Esophagus squamous epithelium (tissue), 4 donors: ENCODE data around the gene CCDC82.

Experiments
- POLR2A ChIP-seq, 4 donors: fragments of 450-650 bp; IDR thresholded peaks; one replicate each; pipeline ENCODE4 v1.6.1; 2017; ENCODE audit warnings: antibody characterized with exemption in 4 of 4, mild to moderate bottlenecking in 4 of 4, moderate library complexity in 3 of 4
- TF ChIP-seq, protein P1 (sequence below), 6 experiments: fragments of 450-650 bp in 4 of 6; fragments of 200-600 bp in 2 of 6; sonication (generic) in 2 of 6; IDR thresholded peaks; one replicate each; pipeline ENCODE4 v1.5.1; 2016 to 2019; ENCODE audit warnings: antibody characterized with exemption in 6 of 6, mild to moderate bottlenecking in 4 of 6, moderate library complexity in 4 of 6

DNA sequence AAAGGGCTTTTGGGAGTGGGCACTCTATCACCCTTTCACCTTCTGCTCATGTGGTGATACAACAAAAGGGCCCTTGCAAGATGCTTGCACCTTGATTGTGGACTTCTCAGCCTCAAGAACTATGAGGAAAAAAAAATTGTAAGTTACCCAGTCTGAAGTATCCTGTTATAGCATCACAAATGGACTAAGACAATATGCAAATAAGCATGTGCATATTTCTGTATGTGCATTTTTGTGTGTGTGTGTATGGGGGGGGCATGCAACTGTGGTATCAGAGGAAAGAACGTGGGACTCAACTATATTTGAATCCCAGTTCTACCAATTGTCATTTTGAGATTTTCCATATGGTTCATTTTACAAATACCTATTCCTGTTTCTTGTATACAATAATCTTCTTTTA lies 11.0 kb upstream of the CCDC82 start:
- TF ChIP-seq, protein P1, sequence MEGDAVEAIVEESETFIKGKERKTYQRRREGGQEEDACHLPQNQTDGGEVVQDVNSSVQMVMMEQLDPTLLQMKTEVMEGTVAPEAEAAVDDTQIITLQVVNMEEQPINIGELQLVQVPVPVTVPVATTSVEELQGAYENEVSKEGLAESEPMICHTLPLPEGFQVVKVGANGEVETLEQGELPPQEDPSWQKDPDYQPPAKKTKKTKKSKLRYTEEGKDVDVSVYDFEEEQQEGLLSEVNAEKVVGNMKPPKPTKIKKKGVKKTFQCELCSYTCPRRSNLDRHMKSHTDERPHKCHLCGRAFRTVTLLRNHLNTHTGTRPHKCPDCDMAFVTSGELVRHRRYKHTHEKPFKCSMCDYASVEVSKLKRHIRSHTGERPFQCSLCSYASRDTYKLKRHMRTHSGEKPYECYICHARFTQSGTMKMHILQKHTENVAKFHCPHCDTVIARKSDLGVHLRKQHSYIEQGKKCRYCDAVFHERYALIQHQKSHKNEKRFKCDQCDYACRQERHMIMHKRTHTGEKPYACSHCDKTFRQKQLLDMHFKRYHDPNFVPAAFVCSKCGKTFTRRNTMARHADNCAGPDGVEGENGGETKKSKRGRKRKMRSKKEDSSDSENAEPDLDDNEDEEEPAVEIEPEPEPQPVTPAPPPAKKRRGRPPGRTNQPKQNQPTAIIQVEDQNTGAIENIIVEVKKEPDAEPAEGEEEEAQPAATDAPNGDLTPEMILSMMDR (IDR thresholded peaks at IDR 0.05): no peak
- no peak for TF ChIP-seq POLR2A (IDR thresholded peaks at IDR 0.05)
